HEK293 (cell line): ENCODE results near the gene INS.

Source experiments
- HOXC10 ChIP-seq: sonication (generic); formaldehyde crosslinking; IDR thresholded peaks from 2 replicates; pipeline ENCODE4 v1.8.1; 2023; ENCODE audit warnings: mild to moderate bottlenecking, missing genetic modification reagents
- PRDM10 ChIP-seq: fragments of 450-650 bp; formaldehyde crosslinking; IDR thresholded peaks from 2 replicates; pipeline ENCODE4 v1.5.1; 2016; ENCODE audit warnings: missing biosample characterization, missing genetic modification characterization
- ZBTB20 ChIP-seq: fragments of 450-650 bp; formaldehyde crosslinking; IDR thresholded peaks from 2 replicates; pipeline ENCODE4 v1.5.1; 2016; ENCODE audit warnings: missing biosample characterization, missing genetic modification characterization
- ZBTB7A ChIP-seq: fragments of 450-650 bp; formaldehyde crosslinking; IDR thresholded peaks from 2 replicates; pipeline ENCODE4 v1.5.1; 2016; ENCODE audit warnings: low read depth, missing biosample characterization, missing genetic modification characterization
- ZIC2 ChIP-seq: fragments of 450-650 bp; formaldehyde crosslinking; IDR thresholded peaks from 2 replicates; pipeline ENCODE4 v1.5.1; 2016; ENCODE audit warnings: missing biosample characterization, missing genetic modification characterization
- ZNF133 ChIP-seq: fragments of 450-650 bp; formaldehyde crosslinking; IDR thresholded peaks from 2 replicates; pipeline ENCODE4 v1.5.1; 2016; ENCODE audit warnings: missing biosample characterization, missing genetic modification characterization
- ZNF16 ChIP-seq: fragments of 450-650 bp; formaldehyde crosslinking; IDR thresholded peaks from 2 replicates; pipeline ENCODE4 v1.5.1; 2016; ENCODE audit warnings: low read depth, missing biosample characterization, missing genetic modification characterization
- ZNF274 ChIP-seq, 2 experiments: fragments of 200-500 bp in 1 of 2; fragments of 450-650 bp in 1 of 2; sonication (Bioruptor generic) in 1 of 2; formaldehyde crosslinking in 1 of 2; IDR thresholded peaks; 2 replicates each; pipeline versions ENCODE4 v1.5.1 to v1.6.1; 2014 to 2016; ENCODE audit warnings: borderline replicate concordance in 1 of 2, inconsistent platforms in 1 of 2, low read length in 1 of 2, missing biosample characterization in 1 of 2, missing genetic modification characterization in 1 of 2
- ZNF335 ChIP-seq: fragments of 450-650 bp; formaldehyde crosslinking; conservative IDR thresholded peaks from 2 replicates; pipeline ENCODE4 v1.5.1; 2016; ENCODE audit warnings: missing biosample characterization, missing genetic modification characterization
- ZNF350 ChIP-seq: fragments of 450-650 bp; formaldehyde crosslinking; IDR thresholded peaks from 2 replicates; pipeline ENCODE4 v1.5.0; 2017; ENCODE audit warnings: missing biosample characterization, mild to moderate bottlenecking, missing genetic modification characterization
- ZNF785 ChIP-seq: fragments of 450-650 bp; formaldehyde crosslinking; IDR thresholded peaks from 2 replicates; pipeline ENCODE4 v1.5.1; 2016; ENCODE audit warnings: missing biosample characterization, missing genetic modification characterization

DNA sequence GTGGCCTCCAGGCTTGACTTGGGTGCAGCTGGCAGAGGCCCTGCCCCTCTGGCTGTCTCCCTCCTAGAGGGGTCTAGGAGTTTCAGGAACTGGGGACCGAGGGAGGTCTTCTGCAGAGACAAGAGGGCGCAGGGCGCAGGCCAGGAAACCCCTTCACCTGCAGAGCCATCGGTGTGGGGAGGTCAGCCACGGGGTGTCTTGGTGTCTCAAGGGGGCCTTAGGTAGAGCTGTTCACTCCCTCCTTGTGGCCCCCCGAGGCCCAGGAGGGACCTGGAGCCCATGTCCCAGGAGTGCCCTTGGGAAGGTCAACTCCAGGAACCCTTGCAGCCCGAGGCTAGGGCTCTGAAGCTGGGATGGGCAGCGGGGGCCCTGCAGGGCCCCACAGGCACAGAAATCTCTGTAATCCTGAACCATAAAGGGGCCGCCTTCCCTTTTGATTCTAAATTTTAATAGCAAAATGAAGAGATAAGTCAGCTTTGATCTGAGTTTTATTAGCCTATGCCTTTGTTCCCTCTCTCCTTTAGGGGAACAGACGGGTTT is 42.0 kb upstream of the INS start:
- TF ChIP-seq ZBTB7A (tag by site-specific recombination): no peak
- no peak for TF ChIP-seq HOXC10 (CRISPR knock-in tag)
- TF ChIP-seq ZNF16 (tag by site-specific recombination): no peak
- no peak for TF ChIP-seq ZBTB20
- TF ChIP-seq ZNF133 (tag by site-specific recombination): no peak
- no peak for TF ChIP-seq ZIC2 (tag by site-specific recombination)
- TF ChIP-seq PRDM10: no peak
- no peak for TF ChIP-seq ZNF274 (IDR thresholded peaks at IDR 0.05; ENCODE audit: low read length)
- no peak for TF ChIP-seq ZNF274 (tag by site-specific recombination; IDR thresholded peaks at IDR 0.05; ENCODE audit: borderline replicate concordance)
- no peak for TF ChIP-seq ZNF785 (tag by site-specific recombination)
- no peak for TF ChIP-seq ZNF335 (tag by site-specific recombination)
- no peak for TF ChIP-seq ZNF350 (tag by site-specific recombination)
